ENCODE measurements around the gene MED22.

DNA sequence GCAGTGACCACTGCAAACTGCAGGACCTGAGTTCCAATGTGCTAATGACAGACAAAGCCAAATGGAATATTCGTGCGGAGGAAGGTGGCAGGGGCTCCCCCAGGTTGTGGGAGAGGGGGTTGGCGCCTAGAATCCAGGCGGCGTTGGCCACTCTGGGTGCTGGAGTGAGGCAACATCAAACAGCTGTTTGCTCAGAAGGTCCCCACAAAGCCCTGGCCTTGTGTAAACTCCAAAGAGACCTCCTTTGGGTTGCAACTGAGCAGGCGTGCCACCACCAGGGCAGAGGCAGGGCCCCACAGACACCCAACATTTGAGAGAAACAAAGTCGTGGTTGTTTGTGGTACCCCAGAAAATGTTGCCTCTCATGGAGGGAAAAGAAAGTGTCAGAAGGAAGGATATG lies 42.8 kb upstream of the MED22 start:
- no peak for TF ChIP-seq POLR2A (IDR thresholded peaks at IDR 0.05)
- TF ChIP-seq, protein P1, sequence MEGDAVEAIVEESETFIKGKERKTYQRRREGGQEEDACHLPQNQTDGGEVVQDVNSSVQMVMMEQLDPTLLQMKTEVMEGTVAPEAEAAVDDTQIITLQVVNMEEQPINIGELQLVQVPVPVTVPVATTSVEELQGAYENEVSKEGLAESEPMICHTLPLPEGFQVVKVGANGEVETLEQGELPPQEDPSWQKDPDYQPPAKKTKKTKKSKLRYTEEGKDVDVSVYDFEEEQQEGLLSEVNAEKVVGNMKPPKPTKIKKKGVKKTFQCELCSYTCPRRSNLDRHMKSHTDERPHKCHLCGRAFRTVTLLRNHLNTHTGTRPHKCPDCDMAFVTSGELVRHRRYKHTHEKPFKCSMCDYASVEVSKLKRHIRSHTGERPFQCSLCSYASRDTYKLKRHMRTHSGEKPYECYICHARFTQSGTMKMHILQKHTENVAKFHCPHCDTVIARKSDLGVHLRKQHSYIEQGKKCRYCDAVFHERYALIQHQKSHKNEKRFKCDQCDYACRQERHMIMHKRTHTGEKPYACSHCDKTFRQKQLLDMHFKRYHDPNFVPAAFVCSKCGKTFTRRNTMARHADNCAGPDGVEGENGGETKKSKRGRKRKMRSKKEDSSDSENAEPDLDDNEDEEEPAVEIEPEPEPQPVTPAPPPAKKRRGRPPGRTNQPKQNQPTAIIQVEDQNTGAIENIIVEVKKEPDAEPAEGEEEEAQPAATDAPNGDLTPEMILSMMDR (IDR thresholded peaks at IDR 0.05): no peak
